Cardiac muscle cell (in vitro differentiated cells and primary cell): Measurements from ENCODE around the gene THBS3. TPM values are rescaled to one million over a fixed set of nuclear protein-coding genes. Genes with fewer than 3 reads are reported as not detected.

Source experiments
- DNase-seq, 2 donors: peaks; one replicate each; pipeline versions ENCODE4 v3.0.0 to v3.0.0-alpha.2; 2010 to 2017; ENCODE audit warnings: low read depth in 1 of 2, low spot score in 1 of 2
- H3K27ac ChIP-seq: fragments of 200-600 bp; sonication (generic); 2 replicates; pipeline ENCODE4 v1.5.1; 2016
- H3K27me3 ChIP-seq: fragments of 200-600 bp; sonication (generic); 2 replicates; pipeline ENCODE4 v1.6.0; 2016; ENCODE audit warnings: control low read depth
- H3K36me3 ChIP-seq: fragments of 200-600 bp; sonication (generic); 2 replicates; pipeline ENCODE4 v1.5.1; 2016; ENCODE audit warnings: control low read depth
- H3K4me1 ChIP-seq: fragments of 200-600 bp; sonication (generic); 2 replicates; pipeline ENCODE4 v1.8.1; 2017; ENCODE audit warnings: low read depth, mild to moderate bottlenecking, mixed run types
- H3K4me3 ChIP-seq: fragments of 200-600 bp; sonication (generic); 2 replicates; pipeline ENCODE4 v1.5.1; 2016; ENCODE audit warnings: mild to moderate bottlenecking
- H3K9me3 ChIP-seq: fragments of 200-600 bp; sonication (generic); 2 replicates; pipeline ENCODE4 v1.5.1; 2017; ENCODE audit warnings: low read depth, mild to moderate bottlenecking, control low read depth
- CTCF ChIP-seq: IDR thresholded peaks from 2 replicates; pipeline ENCODE4 v1.5.1; 2012; ENCODE audit warnings: low read depth, mild to moderate bottlenecking, low read length
- polyA plus RNA-seq: library from polyadenylated mRNA; unstranded; fragments of >200 nt; fragmentation: Nextera tagmentation; extraction: Ambion mirVana; gene quantifications from 2 replicates; pipeline ENCODE4 v1.2.1, GENCODE V29; 2016
- total RNA-seq: library from RNA; depleted of rRNA; stranded (reverse); fragments of >200 nt; gene quantifications from 2 replicates; pipeline ENCODE4 v1.2.3, GENCODE V29; 2016

The THBS3 gene
- total and polyA plus RNA-seq, 2 experiments from 2014 or later, result 9.4 to 14.2 TPM

DNA sequence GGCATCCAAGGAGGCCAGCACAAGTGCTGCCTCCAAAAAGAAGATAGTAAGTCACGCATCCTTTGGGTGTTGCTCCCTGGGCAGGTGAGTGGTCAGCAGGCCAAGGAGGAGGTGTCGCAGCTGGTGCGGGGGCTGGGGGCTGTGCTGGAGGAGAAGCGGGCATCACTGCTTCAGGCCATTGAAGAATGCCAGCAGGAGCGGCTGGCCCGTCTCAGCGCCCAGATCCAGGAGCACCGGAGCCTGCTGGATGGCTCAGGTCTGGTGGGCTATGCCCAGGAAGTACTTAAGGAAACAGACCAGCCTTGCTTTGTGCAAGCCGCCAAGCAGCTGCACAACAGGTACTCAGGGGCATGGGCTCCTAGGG lies 29.8 kb downstream of the THBS3 start:
- no peaks in the 10 kb centered on the region for H3K36me3 ChIP-seq
- peaks cover 6% of the 10 kb centered on the region for H3K27me3 ChIP-seq
- H3K4me1 ChIP-seq, result no peaks in the 10 kb centered on the region
- H3K4me3 ChIP-seq, result no peak overlapping the region
- H3K27ac ChIP-seq, result no peak overlapping the region
- no peaks in the 10 kb centered on the region for H3K9me3 ChIP-seq
- DNase-seq, result no peak
- no peak for TF ChIP-seq CTCF

- no peak for DNase-seq
- Histone ChIP-seq H3K4me1 (peaks cover under 1% of the 10 kb centered on the region), H3K4me3 (no peak overlapping the region), H3K27ac (no peak overlapping the region), H3K27me3 (peaks cover 6% of the 10 kb centered on the region), H3K36me3 (no peaks in the 10 kb centered on the region), H3K9me3 (no peaks in the 10 kb centered on the region)
- no peak for TF ChIP-seq CTCF
Observed at GRCh38 chr1:155177192-155177917, 30.3 kb downstream of the THBS3 start.

DNA sequence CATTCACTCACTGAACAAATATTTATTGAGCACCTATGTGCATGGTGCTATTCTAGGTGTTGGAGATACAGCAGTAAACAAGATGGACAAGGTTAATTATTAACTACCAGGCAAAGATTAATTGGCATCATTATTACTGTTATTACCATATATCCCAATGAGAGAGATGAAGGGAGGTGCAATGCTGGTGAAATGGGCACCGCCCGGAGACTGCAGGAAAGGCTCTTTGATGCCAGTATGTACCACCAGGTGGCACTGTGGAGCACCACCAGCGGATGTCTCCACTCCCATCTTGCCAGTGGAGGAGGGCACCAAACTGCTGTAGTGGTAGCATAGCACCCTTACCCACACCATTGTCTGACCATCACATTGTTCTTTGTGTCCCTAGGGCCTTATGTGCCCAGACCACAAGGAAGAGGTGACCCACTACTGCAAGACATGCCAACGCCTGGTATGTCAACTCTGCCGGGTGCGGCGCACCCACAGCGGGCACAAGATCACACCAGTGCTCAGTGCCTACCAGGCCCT lies 31.1 kb downstream of the THBS3 start:
- Histone ChIP-seq H3K36me3 (no peaks in the 10 kb centered on the region), H3K4me3 (no peak overlapping the region), H3K4me1 (peaks cover 5% of the 10 kb centered on the region), H3K27ac (no peak overlapping the region), H3K9me3 (no peaks in the 10 kb centered on the region), H3K27me3 (peaks cover 6% of the 10 kb centered on the region)
- DNase-seq, result peak; percentile 74 to 77
- peak; percentile 92 for TF ChIP-seq CTCF

- H3K4me3 ChIP-seq, result no peak overlapping the region
- H3K9me3 ChIP-seq, result no peaks in the 10 kb centered on the region
- H3K4me1 ChIP-seq, result peaks cover 5% of the 10 kb centered on the region
- H3K27me3 ChIP-seq, result peaks cover 6% of the 10 kb centered on the region
- TF ChIP-seq CTCF, result no peak
- no peaks in the 10 kb centered on the region for H3K36me3 ChIP-seq
- no peak for DNase-seq
- H3K27ac ChIP-seq, result no peak overlapping the region
Observed at GRCh38 chr1:155175927-155176371, 31.7 kb downstream of the THBS3 start.

GRCh38 chr1:155175281-155175926 lies 32.3 kb downstream of the THBS3 start:
- no peak for TF ChIP-seq CTCF
- Histone ChIP-seq H3K4me1 (peaks cover 5% of the 10 kb centered on the region), H3K9me3 (no peaks in the 10 kb centered on the region), H3K27ac (no peak overlapping the region), H3K36me3 (peaks cover under 1% of the 10 kb centered on the region), H3K27me3 (peaks cover 6% of the 10 kb centered on the region), H3K4me3 (no peak overlapping the region)
- no peak for DNase-seq
